MM.1S (cell line): ENCODE measurements around the gene KRTAP4-2.
A peak's percentile ranks its signal among the peaks of the same experiment; 100 is the strongest.
"Not testable (repeated sequence)": the region's sequence is repeated elsewhere in the genome, so short reads cannot be mapped to it uniquely, and the experiment has no call there.

Experiments used
- DNase-seq: peaks from one replicate; pipeline ENCODE4 v3.0.0-alpha.2; 2015
- H2AFZ ChIP-seq: fragments of 300-600 bp; sonication (generic); 2 replicates; pipeline ENCODE4 v1.6.0; 2016; ENCODE audit warnings: antibody characterized with exemption, low read length
- H3F3A ChIP-seq: fragments of 300-600 bp; sonication (generic); 2 replicates; pipeline ENCODE4 v1.6.1; 2016; ENCODE audit warnings: mild to moderate bottlenecking, antibody characterized with exemption, low read length, moderate library complexity, mixed read lengths; ENCODE audit not compliant: insufficient read depth
- H3K27ac ChIP-seq: fragments of 300-600 bp; sonication (generic); 2 replicates; pipeline ENCODE4 v1.5.1; 2016; ENCODE audit warnings: mild to moderate bottlenecking, low read length
- H3K27me3 ChIP-seq: fragments of 300-600 bp; sonication (generic); replicated peaks from 2 replicates; pipeline ENCODE4 v1.6.0; 2016; ENCODE audit warnings: low read length; ENCODE audit not compliant: insufficient read depth
- H3K36me3 ChIP-seq: fragments of 300-600 bp; sonication (generic); replicated peaks from 2 replicates; pipeline ENCODE4 v1.6.1; 2016; ENCODE audit warnings: mild to moderate bottlenecking, low read length, mixed read lengths; ENCODE audit not compliant: insufficient read depth
- H3K4me1 ChIP-seq: fragments of 300-600 bp; sonication (generic); 2 replicates; pipeline ENCODE4 v1.6.1; 2016; ENCODE audit warnings: low read length, mixed read lengths
- H3K4me2 ChIP-seq: fragments of 300-600 bp; sonication (generic); 2 replicates; pipeline ENCODE4 v1.6.0; 2016; ENCODE audit warnings: low read depth, low read length
- H3K4me3 ChIP-seq: fragments of 300-600 bp; sonication (generic); 2 replicates; pipeline ENCODE4 v1.5.1; 2016; ENCODE audit warnings: low read length, mixed read lengths
- H3K79me2 ChIP-seq: fragments of 300-600 bp; sonication (generic); 2 replicates; pipeline ENCODE4 v1.6.1; 2016; ENCODE audit warnings: mixed run types, low read length, mixed read lengths
- H3K9ac ChIP-seq: fragments of 300-600 bp; sonication (generic); 2 replicates; pipeline ENCODE4 v1.6.1; 2016; ENCODE audit warnings: low read length, mixed read lengths
- H3K9me2 ChIP-seq: fragments of 300-600 bp; sonication (generic); replicated peaks from 2 replicates; pipeline ENCODE4 v1.6.1; 2016; ENCODE audit warnings: mild to moderate bottlenecking, low read length, mixed read lengths; ENCODE audit not compliant: insufficient read depth
- H3K9me3 ChIP-seq: fragments of 300-600 bp; sonication (generic); replicated peaks from 2 replicates; pipeline ENCODE4 v1.6.1; 2016; ENCODE audit warnings: mild to moderate bottlenecking, low read length, mixed read lengths; ENCODE audit not compliant: insufficient read depth
- H4K20me1 ChIP-seq: fragments of 300-600 bp; sonication (generic); 2 replicates; pipeline ENCODE4 v1.6.1; 2016; ENCODE audit warnings: mild to moderate bottlenecking, low read length, moderate library complexity, mixed read lengths; ENCODE audit not compliant: insufficient read depth
- EZH2 ChIP-seq: fragments of 300-600 bp; sonication (generic); optimal IDR thresholded peaks from 2 replicates; pipeline ENCODE3; 2017; ENCODE audit warnings: low read depth, mild to moderate bottlenecking, antibody characterized with exemption, low read length, mixed read lengths
- EZH2phosphoT487 ChIP-seq: fragments of 300-600 bp; sonication (generic); IDR thresholded peaks from 2 replicates; pipeline ENCODE4 v1.6.1; 2018; ENCODE audit warnings: antibody characterized with exemption, low read length
- TF ChIP-seq, protein P1 (sequence below): fragments of 300-600 bp; sonication (generic); IDR thresholded peaks from 2 replicates; pipeline ENCODE4 v1.5.1; 2016; ENCODE audit warnings: antibody characterized with exemption, low read length, mixed read lengths

Gene KRTAP4-2

DNA sequence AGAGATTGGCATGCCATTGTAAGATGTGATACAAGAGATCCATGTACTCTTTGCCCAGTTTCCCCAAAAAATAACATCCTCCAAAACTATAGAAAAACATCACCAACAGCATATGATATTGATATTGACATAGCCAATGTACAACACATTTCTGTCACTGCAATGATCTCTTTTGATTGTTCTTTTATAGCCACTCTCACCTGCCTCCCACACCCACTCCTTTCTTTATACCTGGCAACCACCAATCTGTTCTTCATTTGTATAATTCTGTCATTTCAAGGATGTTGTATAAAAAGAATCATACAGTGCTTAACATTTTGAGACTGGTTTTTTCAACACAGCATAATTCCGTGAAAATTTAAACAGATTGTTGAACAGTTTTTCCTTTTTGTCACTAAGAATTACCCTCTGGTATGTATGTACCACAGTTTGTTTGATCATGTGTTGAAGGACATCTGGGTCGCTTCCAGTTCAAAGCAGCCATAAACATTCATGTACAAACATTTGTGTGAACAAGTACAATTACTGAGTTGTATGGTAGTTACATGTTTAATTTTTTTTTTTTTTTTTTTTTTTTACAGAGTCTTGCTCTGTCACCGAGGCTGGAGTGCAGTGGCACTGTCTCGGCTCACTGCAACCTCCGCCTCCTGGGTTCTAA is 21.5 kb upstream of the KRTAP4-2 start:
- Histone ChIP-seq H3K36me3 (no peaks in the 10 kb centered on the region), H4K20me1 (no peaks in the 10 kb centered on the region), H3K27ac (no peak overlapping the region), H3F3A (no peaks in the 10 kb centered on the region), H3K79me2 (no peaks in the 10 kb centered on the region), H3K9me2 (no peaks in the 10 kb centered on the region), H3K9me3 (no peaks in the 10 kb centered on the region), H3K4me2 (no peak overlapping the region), H2AFZ (no peak overlapping the region), H3K4me1 (0 out of 2 replicates have a peak, but pooled peaks cover 3% of the 10 kb centered on the region), H3K9ac (no peak overlapping the region), H3K27me3 (peaks cover 37% of the 10 kb centered on the region), H3K4me3 (no peak overlapping the region)
- TF ChIP-seq EZH2phosphoT487 (no peak), EZH2 (no peak)
- TF ChIP-seq, protein P1, sequence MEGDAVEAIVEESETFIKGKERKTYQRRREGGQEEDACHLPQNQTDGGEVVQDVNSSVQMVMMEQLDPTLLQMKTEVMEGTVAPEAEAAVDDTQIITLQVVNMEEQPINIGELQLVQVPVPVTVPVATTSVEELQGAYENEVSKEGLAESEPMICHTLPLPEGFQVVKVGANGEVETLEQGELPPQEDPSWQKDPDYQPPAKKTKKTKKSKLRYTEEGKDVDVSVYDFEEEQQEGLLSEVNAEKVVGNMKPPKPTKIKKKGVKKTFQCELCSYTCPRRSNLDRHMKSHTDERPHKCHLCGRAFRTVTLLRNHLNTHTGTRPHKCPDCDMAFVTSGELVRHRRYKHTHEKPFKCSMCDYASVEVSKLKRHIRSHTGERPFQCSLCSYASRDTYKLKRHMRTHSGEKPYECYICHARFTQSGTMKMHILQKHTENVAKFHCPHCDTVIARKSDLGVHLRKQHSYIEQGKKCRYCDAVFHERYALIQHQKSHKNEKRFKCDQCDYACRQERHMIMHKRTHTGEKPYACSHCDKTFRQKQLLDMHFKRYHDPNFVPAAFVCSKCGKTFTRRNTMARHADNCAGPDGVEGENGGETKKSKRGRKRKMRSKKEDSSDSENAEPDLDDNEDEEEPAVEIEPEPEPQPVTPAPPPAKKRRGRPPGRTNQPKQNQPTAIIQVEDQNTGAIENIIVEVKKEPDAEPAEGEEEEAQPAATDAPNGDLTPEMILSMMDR = no peak
- DNase-seq = no peak

GRCh38 chr17:41196068-41196467 is 18.0 kb upstream of the KRTAP4-2 start:
- Histone ChIP-seq H3K36me3 (no peaks in the 10 kb centered on the region), H3K4me3 (no peak overlapping the region), H3F3A (no peaks in the 10 kb centered on the region), H2AFZ (no peak overlapping the region), H3K27me3 (peaks cover 46% of the 10 kb centered on the region), H3K4me1 (0 out of 2 replicates have a peak, but pooled peaks cover 3% of the 10 kb centered on the region), H3K27ac (no peak overlapping the region), H3K9me3 (no peaks in the 10 kb centered on the region), H3K4me2 (no peak overlapping the region), H3K79me2 (no peaks in the 10 kb centered on the region), H4K20me1 (no peaks in the 10 kb centered on the region), H3K9me2 (no peaks in the 10 kb centered on the region), H3K9ac (no peak overlapping the region)
- DNase-seq = peak; percentile 61
- 0 out of 2 replicates have a peak, but pooled peaks have one; percentile 45 for TF ChIP-seq EZH2phosphoT487
- TF ChIP-seq, protein P1 = no peak

DNA sequence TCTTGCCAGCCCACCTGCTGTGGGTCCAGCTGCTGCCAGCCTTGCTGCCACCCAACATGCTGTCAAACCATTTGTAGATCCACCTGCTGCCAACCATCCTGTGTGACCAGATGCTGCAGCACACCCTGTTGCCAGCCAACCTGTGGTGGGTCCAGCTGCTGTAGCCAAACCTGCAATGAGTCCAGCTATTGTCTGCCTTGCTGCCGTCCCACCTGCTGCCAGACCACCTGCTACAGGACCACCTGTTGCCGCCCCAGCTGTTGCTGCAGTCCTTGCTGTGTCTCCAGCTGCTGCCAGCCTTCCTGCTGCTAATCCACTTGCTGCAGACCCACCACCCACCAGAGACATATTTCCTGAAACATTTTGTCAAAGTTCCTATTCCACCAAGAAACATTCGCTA is 12.3 kb upstream of the KRTAP4-2 start:
- no peak for DNase-seq
- no peaks in the 10 kb centered on the region for H4K20me1 ChIP-seq
- H3K9me2 ChIP-seq = no peaks in the 10 kb centered on the region
- H3K9ac ChIP-seq = no peak overlapping the region
- no peak overlapping the region for H3K4me3 ChIP-seq
- no peak overlapping the region for H2AFZ ChIP-seq
- H3K79me2 ChIP-seq = no peaks in the 10 kb centered on the region
- H3K36me3 ChIP-seq = no peaks in the 10 kb centered on the region
- TF ChIP-seq EZH2phosphoT487 (no peak), EZH2 (no peak)
- TF ChIP-seq, protein P1 = no peak
- H3K4me2 ChIP-seq = no peak overlapping the region
- no peaks in the 10 kb centered on the region for H3K9me3 ChIP-seq
- H3F3A ChIP-seq = no peaks in the 10 kb centered on the region
- H3K4me1 ChIP-seq = no peaks in the 10 kb centered on the region
- H3K27me3 ChIP-seq = peaks cover 13% of the 10 kb centered on the region
- H3K27ac ChIP-seq = no peak overlapping the region

GRCh38 chr17:41189837-41190318 is 11.9 kb upstream of the KRTAP4-2 start, which contains the start of gene KRTAP9-1:
Gene KRTAP9-1, plus strand, starts transcription at chr17:41189887. Its CDS starts 0 bp downstream, at chr17:41189887.
- H3K9me2 ChIP-seq, H3K4me3 ChIP-seq, DNase-seq, H3K4me1 ChIP-seq, H3K9ac ChIP-seq, H3K79me2 ChIP-seq, H3K27ac ChIP-seq, H3K4me2 ChIP-seq, H3K36me3 ChIP-seq, H4K20me1 ChIP-seq, H2AFZ ChIP-seq, H3K9me3 ChIP-seq, H3F3A ChIP-seq: not testable (repeated sequence)
- H3K27me3 ChIP-seq = peaks cover 12% of the 10 kb centered on the region
